Heart right ventricle (tissue), 16 donors: ENCODE measurements around the gene SMAP2. TPM values are rescaled to one million over a fixed set of nuclear protein-coding genes. Genes with fewer than 3 reads are reported as not detected.

Source experiments
- ATAC-seq, 8 donors: fragments of 200-7000 bp; cut with Tn5 transposase; one replicate each; pipeline ENCODE4 v1.9.1; 2020; ENCODE audit warnings: mild to moderate bottlenecking in 8 of 8, moderate library complexity in 8 of 8, moderate number of reproducible peaks in 1 of 8
- DNase-seq, 2 donors: peaks; one replicate each; pipeline ENCODE4 v3.0.0-alpha.2; 2020
- H3K27ac ChIP-seq, 10 donors: fragments of 200-600 bp; sonication (generic) in 2 of 10; one replicate each; pipeline versions ENCODE4 v1.5.0 to v1.8.0; 2020 to 2022; ENCODE audit warnings: mild to moderate bottlenecking in 3 of 10
- H3K27me3 ChIP-seq, 7 donors: fragments of 200-600 bp; one replicate each; pipeline ENCODE4 v1.8.0; 2021 to 2022; ENCODE audit warnings: mild to moderate bottlenecking in 2 of 7
- H3K36me3 ChIP-seq, 9 donors: fragments of 200-600 bp; sonication (generic) in 1 of 9; one replicate each; pipeline versions ENCODE4 v1.5.0 to v1.8.0; 2020 to 2022; ENCODE audit warnings: mild to moderate bottlenecking in 2 of 9
- H3K4me1 ChIP-seq, 9 donors: fragments of 200-600 bp; sonication (generic) in 1 of 9; one replicate each; pipeline versions ENCODE4 v1.5.0 to v1.8.0; 2020 to 2022; ENCODE audit warnings: mild to moderate bottlenecking in 4 of 9
- H3K4me3 ChIP-seq, 10 donors: fragments of 200-600 bp; sonication (generic) in 2 of 10; one replicate each; pipeline versions ENCODE4 v1.5.0 to v1.8.0; 2020 to 2022; ENCODE audit warnings: mild to moderate bottlenecking in 7 of 10, moderate library complexity in 2 of 10
- H3K9me3 ChIP-seq, 11 donors: fragments of 200-600 bp in 10 of 11; sonication (generic) in 2 of 11; one replicate each; pipeline versions ENCODE4 v1.5.0 to v1.8.0; 2013 to 2022; ENCODE audit warnings: mild to moderate bottlenecking in 2 of 11, control low read depth in 1 of 11, moderate library complexity in 1 of 11
- CTCF ChIP-seq, 9 donors: fragments of 200-600 bp; sonication (generic) in 2 of 9; IDR thresholded peaks; one replicate each; pipeline versions ENCODE4 v1.5.0 to v1.8.0; 2021 to 2022; ENCODE audit warnings: antibody characterized with exemption in 9 of 9, mild to moderate bottlenecking in 5 of 9, moderate library complexity in 1 of 9
- WGBS, 2 donors: extraction: QIAGEN DNeasy Blood & Tissue Kit; methylation state at CpG; one replicate each; pipeline ENCODE4 v1.1.7; 2013; ENCODE audit warnings: inconsistent platforms in 1 of 2; 5-methylcytosine and 5-hydroxymethylcytosine counted together
- intact Hi-C, 10 donors: fragments of 100-400 bp; cut with DNase I; formaldehyde crosslinking; loops; one replicate each; pipeline versions ENCODE4 v1.11.1 to v1.14.2; 2022
- polyA plus RNA-seq, 2 donors: library from polyadenylated mRNA; stranded (reverse); fragments of 200-250 nt; gene quantifications; one replicate each; pipeline ENCODE4 v1.2.3, GENCODE V29; 2013
- total RNA-seq, 10 donors: library from RNA; stranded (reverse); fragmentation: NEBNext Ultra II Directional in 3 of 10; extraction: Animal tissue kit (Norgen Biotek cat#: 25700) in 3 of 10; gene quantifications; one replicate each; pipeline versions ENCODE4 v1.2.1 to v1.2.4, GENCODE V29; 2021 to 2023
- donor health status: Arrhythmogenic right ventricular cardiomyopathy.
- donor health status: ischemic (EF 13 %, LVEDD 7.1; RV severe dilation, severe dysfunction).
- donor health status: healthy with polysubstance abuse.
- donor health status: DM: no; HTN: yes; CAD: no.
- donor health status: DM: no; HTN: no; CAD: no.
- donor health status: ischemic (EF 25% LVEDD 6.9; RV normal size, moderate dysfunction).
- donor health status: ischemic (EF 25% LVEDD 5.7; RV mildly dilated, moderate dysfunction).
- donor health status: healthy.
- donor health status: DM: yes; HTN: yes; CAD: no.
- donor health status: Ischemic cardiomyopathy.
- donor health status: ischemic (EF 35%, LVEDD 5.7; RV mildly dilated, moderate dysfunction).
- donor health status: nonischemic (EF 11% LVEDD 7.7; RV severe dilation, severe dysfunction).
- donor health status: DM: yes; HTN: yes; CAD: no.
- donor health status: PGD.
- donor health status: ischemic (EF 29% LVEDD 5.4; RV normal size, mild dysfunction).
- donor health status: nonischemic (EF 23%, LVEDD 6.1; RV moderate dilation, normal function).

SMAP2 gene
- total and polyA plus RNA-seq, 12 donors: 9.4 to 29.8 (median 12.4) TPM

GRCh38 chr1:40344597-40344996 is 28.9 kb upstream of the SMAP2 start:
- Histone ChIP-seq H3K4me3 (peak overlapping the region in 1 of 10 donors; percentile 45), H3K27me3 (peaks cover 0 to 5% (median 0%) of the 10 kb centered on the region in 7 donors), H3K36me3 (no peaks in the 10 kb centered on the region), H3K9me3 (peaks cover 0 to 5% (median 0%) of the 10 kb centered on the region in 11 donors), H3K4me1 (peaks cover 0 to 46% (median 0%) of the 10 kb centered on the region in 9 donors), H3K27ac (peak overlapping the region in 1 of 10 donors; percentile 84)
- no peak for TF ChIP-seq CTCF (IDR thresholded peaks at IDR 0.05)
- 16 to 19% methylated on average over 6 of the region's 6 CpGs for whole genome bisulfite sequencing, 2 donors
- intact Hi-C loops: loop anchor here in 4 of 10 donors (5.0 to 10.0 kb wide), 4 partner anchors 60 to 260 kb away; no protein-coding TSS in a partner anchor
- peak in 6 of 8 donors; percentile 51 to 85 (median 64) for ATAC-seq
- DNase-seq: peak in 1 of 2 donors; percentile 33

GRCh38 chr1:40350391-40350790 is 23.1 kb upstream of the SMAP2 start:
- ATAC-seq (no peak), DNase-seq (no peak)
- intact Hi-C loops: no loop called here
- Histone ChIP-seq H3K36me3 (no peaks in the 10 kb centered on the region), H3K4me3 (no peak overlapping the region), H3K9me3 (no peaks in the 10 kb centered on the region), H3K27ac (peak overlapping the region in 1 of 10 donors; percentile 77), H3K4me1 (peaks cover 0 to 23% (median 0%) of the 10 kb centered on the region in 9 donors), H3K27me3 (peaks cover 0 to 5% (median 0%) of the 10 kb centered on the region in 7 donors)
- TF ChIP-seq CTCF (IDR thresholded peaks at IDR 0.05): no peak
- 86 to 89% methylated on average over 2 of the region's 2 CpGs for WGBS, 2 donors

- WGBS, 2 donors: 74 to 77% methylated on average over 2 of the region's 2 CpGs
- Histone ChIP-seq H3K27me3 (peaks cover 0 to 5% (median 0%) of the 10 kb centered on the region in 7 donors), H3K27ac (peak overlapping the region in 1 of 10 donors; percentile 77), H3K4me3 (no peak overlapping the region), H3K36me3 (no peaks in the 10 kb centered on the region), H3K9me3 (no peaks in the 10 kb centered on the region), H3K4me1 (peaks cover 0 to 23% (median 0%) of the 10 kb centered on the region in 9 donors)
- ATAC-seq (no peak), DNase-seq (no peak)
- no peak for TF ChIP-seq CTCF (IDR thresholded peaks at IDR 0.05)
- intact Hi-C loops: no loop called here
These were observed 22.4 kb upstream of the SMAP2 start for GRCh38 chr1:40351124-40351523.

GRCh38 chr1:40352126-40352525 is 21.4 kb upstream of the SMAP2 start:
- intact Hi-C loops: no loop called here
- TF ChIP-seq CTCF (IDR thresholded peaks at IDR 0.05): no peak
- WGBS, 2 donors: 84 to 85% methylated on average over 3 of the region's 3 CpGs
- Histone ChIP-seq H3K27me3 (peaks cover 0 to 5% (median 0%) of the 10 kb centered on the region in 7 donors), H3K4me3 (no peak overlapping the region), H3K36me3 (no peaks in the 10 kb centered on the region), H3K4me1 (peaks cover 0 to 23% (median 0%) of the 10 kb centered on the region in 9 donors), H3K9me3 (peaks cover 0 to 5% (median 0%) of the 10 kb centered on the region in 11 donors), H3K27ac (peak overlapping the region in 1 of 10 donors; percentile 77)
- ATAC-seq (no peak), DNase-seq (no peak)
